Fibroblast of the aortic adventitia (primary cell): Measurements from ENCODE around the gene CEP72. TPM values are rescaled to one million over a fixed set of nuclear protein-coding genes. Genes with fewer than 3 reads are reported as not detected.
"Not testable (repeated sequence)": the region's sequence is repeated elsewhere in the genome, so short reads cannot be mapped to it uniquely, and the experiment has no call there.

Source experiments
- DNase-seq: peaks from one replicate; pipeline ENCODE4 v3.0.0-alpha.2; 2010; ENCODE audit warnings: low read depth
- H3K4me3 ChIP-seq: 2 replicates; pipeline ENCODE4 v1.5.1; 2011; ENCODE audit warnings: low read depth, mild to moderate bottlenecking, control low read depth, low read length, moderate library complexity
- CTCF ChIP-seq: IDR thresholded peaks from 2 replicates; pipeline ENCODE4 v1.5.1; 2011; ENCODE audit warnings: mild to moderate bottlenecking, low read length, control low read depth, inconsistent platforms; ENCODE audit not compliant: insufficient read depth
- total RNA-seq: library from RNA; depleted of rRNA; stranded (reverse); fragments of >200 nt; gene quantifications from 2 replicates; pipeline ENCODE4 v1.2.3, GENCODE V29; 2012; ENCODE audit warnings: low replicate concordance

CEP72 gene
- total RNA-seq, 1 donor, result 3.5 TPM

GRCh38 chr5:602466-603035 is 9.6 kb upstream of the CEP72 start:
- no peak overlapping the region for H3K4me3 ChIP-seq
- TF ChIP-seq CTCF, result no peak
- DNase-seq, result no peak

- no peak for TF ChIP-seq CTCF
- H3K4me3 ChIP-seq, result no peak overlapping the region
- DNase-seq, result no peak
Observed at GRCh38 chr5:603081-603998, 8.8 kb upstream of the CEP72 start.

GRCh38 chr5:604391-604831 is 7.7 kb upstream of the CEP72 start:
- no peak for TF ChIP-seq CTCF
- DNase-seq, result no peak
- H3K4me3 ChIP-seq, result no peak overlapping the region

- not testable (repeated sequence) for H3K4me3 ChIP-seq, DNase-seq
Observed at GRCh38 chr5:605090-605489, 7.0 kb upstream of the CEP72 start.

GRCh38 chr5:606061-606460 is 6.1 kb upstream of the CEP72 start:
- H3K4me3 ChIP-seq, result no peak overlapping the region
- TF ChIP-seq CTCF, result no peak
- no peak for DNase-seq

- no peak for TF ChIP-seq CTCF
- no peak overlapping the region for H3K4me3 ChIP-seq
- no peak for DNase-seq
Observed at GRCh38 chr5:606526-607399, 5.4 kb upstream of the CEP72 start.
